GM12878 (cell line): Measurements from ENCODE around the gene RYR2. TPM values are rescaled to one million over a fixed set of nuclear protein-coding genes. Genes with fewer than 3 reads are reported as not detected.

Experiments used
- ATAC-seq: fragments of 200-7000 bp; cut with Tn5 transposase; 3 replicates; pipeline ENCODE4 v1.9.1; 2020; ENCODE audit warnings: mild to moderate bottlenecking, moderate library complexity
- BruUV-seq: library from RNA; stranded (reverse); fragments of 400-500 nt; replicated peaks from 2 replicates; lab custom pipeline; 2021; lab: Mats Ljungman, UMichigan
- CTCF ChIA-PET: fragments of 300-600 bp; sonication (Branson Sonifier 250); formaldehyde crosslinking; extraction: SDS; loops from one replicate; lab custom pipeline; 2021; ENCODE audit warnings: inconsistent platforms; lab: Yijun Ruan, JAX
- POLR2A ChIA-PET: fragments of 350-600 bp; formaldehyde crosslinking; extraction: SDS; loops from one replicate; lab custom pipeline; 2021; ENCODE audit warnings: inconsistent platforms; lab: Charles Lee
- RAD21 ChIA-PET: fragments of 300-600 bp; sonication (Branson Sonifier 250); formaldehyde crosslinking; loops from one replicate; lab custom pipeline; 2023; ENCODE audit warnings: antibody characterized with exemption; ENCODE audit not compliant: unreplicated experiment; lab: Charles Lee
- SMC1A ChIA-PET: fragments of 300-600 bp; sonication (Branson Sonifier 250); formaldehyde crosslinking; loops from one replicate; lab custom pipeline; 2023; ENCODE audit not compliant: unreplicated experiment, uncharacterized antibody; lab: Charles Lee
- DNase-seq: peaks from one replicate; pipeline ENCODE4 v3.0.0-alpha.2; 2011; ENCODE audit warnings: low read depth, low spot score
- FAIRE-seq: peaks from 3 replicates; lab custom pipeline; 2011; peaks lifted over from hg19 to GRCh38; lab: Jason Lieb, UNC
- H2AFZ ChIP-seq: 2 replicates; pipeline ENCODE4 v1.6.0; 2011; ENCODE audit warnings: low read depth, low read length, control low read depth; ENCODE audit not compliant: control insufficient read depth
- H3K27ac ChIP-seq: 2 replicates; pipeline ENCODE4 v1.5.1; 2011; ENCODE audit warnings: control low read depth; ENCODE audit not compliant: control insufficient read depth, insufficient read depth
- H3K27me3 ChIP-seq, 2 experiments: replicated peaks in 1 of 2; 2 replicates each; pipeline versions ENCODE4 v1.6.0 to v1.6.1; 2011; ENCODE audit warnings: low read length in 1 of 2; ENCODE audit not compliant: control insufficient read depth in 2 of 2, insufficient read depth in 2 of 2
- H3K36me3 ChIP-seq, 2 experiments: 2 replicates each; pipeline ENCODE4 v1.5.1; 2011; ENCODE audit warnings: low read length in 1 of 2; ENCODE audit not compliant: control insufficient read depth in 2 of 2, insufficient read depth in 2 of 2
- H3K4me1 ChIP-seq: 2 replicates; pipeline ENCODE4 v1.6.1; 2011; ENCODE audit warnings: mild to moderate bottlenecking, low read length, moderate library complexity, mixed read lengths; ENCODE audit not compliant: control insufficient read depth, insufficient read depth
- H3K4me2 ChIP-seq: 2 replicates; pipeline ENCODE4 v1.6.0; 2011; ENCODE audit warnings: control low read depth; ENCODE audit not compliant: control insufficient read depth, insufficient read depth
- H3K4me3 ChIP-seq: fragments of 200-600 bp; sonication (generic); 2 replicates; pipeline ENCODE4 v1.5.1; 2016
- H3K79me2 ChIP-seq: 2 replicates; pipeline ENCODE4 v1.6.0; 2011; ENCODE audit warnings: low read length; ENCODE audit not compliant: control insufficient read depth, insufficient read depth
- H3K9ac ChIP-seq: 2 replicates; pipeline ENCODE4 v1.8.0; 2011; ENCODE audit warnings: low read length, control low read depth, mixed read lengths; ENCODE audit not compliant: control insufficient read depth, insufficient read depth
- H3K9me3 ChIP-seq: replicated peaks from 3 replicates; pipeline ENCODE4 v1.5.1; 2011; ENCODE audit warnings: mild to moderate bottlenecking, low read length; ENCODE audit not compliant: control insufficient read depth, insufficient read depth
- H4K20me1 ChIP-seq: 2 replicates; pipeline ENCODE4 v1.6.0; 2011; ENCODE audit not compliant: control insufficient read depth, insufficient read depth
- EED ChIP-seq: sonication (generic); IDR thresholded peaks from 2 replicates; pipeline ENCODE4 v1.6.1; 2016; ENCODE audit warnings: antibody characterized with exemption, low read depth
- KLF5 ChIP-seq: fragments of 450-650 bp; IDR thresholded peaks from 2 replicates; pipeline ENCODE4 v1.6.1; 2014; ENCODE audit warnings: mild to moderate bottlenecking; ENCODE audit not compliant: partially characterized antibody
- MXI1 ChIP-seq: fragments of 150-350 bp; IDR thresholded peaks from 2 replicates; pipeline ENCODE4 v1.6.1; 2011; ENCODE audit warnings: low read depth, mild to moderate bottlenecking, inconsistent platforms, low read length, improper control_type of control experiment
- NR2C2 ChIP-seq: IDR thresholded peaks from 2 replicates; pipeline ENCODE4 v1.6.1; 2011; ENCODE audit warnings: borderline replicate concordance, low read depth; ENCODE audit not compliant: control insufficient read depth, insufficient read length
- PAX8 ChIP-seq: fragments of 450-650 bp; IDR thresholded peaks from 2 replicates; pipeline ENCODE4 v1.6.1; 2017; ENCODE audit warnings: mild to moderate bottlenecking, moderate library complexity
- SP1 ChIP-seq: IDR thresholded peaks from one replicate; pipeline ENCODE4 v1.6.1; 2011; ENCODE audit warnings: low read depth, low read length
- SREBF2 ChIP-seq: IDR thresholded peaks from 2 replicates; pipeline ENCODE4 v1.6.1; 2012; ENCODE audit warnings: mild to moderate bottlenecking, low read length
- SRF ChIP-seq, 2 experiments: IDR thresholded peaks; 2 replicates each; pipeline ENCODE4 v1.6.1; 2011; ENCODE audit warnings: low read depth in 2 of 2, low read length in 2 of 2, mild to moderate bottlenecking in 1 of 2, moderate library complexity in 1 of 2
- ZNF217 ChIP-seq: fragments of 450-650 bp; IDR thresholded peaks from 2 replicates; pipeline ENCODE4 v1.6.1; 2017; ENCODE audit warnings: antibody characterized with exemption, mild to moderate bottlenecking
- ZNF274 ChIP-seq: IDR thresholded peaks from one replicate; pipeline ENCODE4 v1.8.0; 2011; ENCODE audit not compliant: insufficient read length, insufficient read depth
- WGBS: methylation state at CpG from one replicate; pipeline ENCODE4 v1.1.6; 2016; ENCODE audit warnings: low lambda C conversion rate; ENCODE audit not compliant: insufficient replicate concordance, insufficient coverage; ENCODE audit errors: missing lambda C conversion rate; 5-methylcytosine and 5-hydroxymethylcytosine counted together
- in situ Hi-C: fragments of 300-500 bp; cut with MboI; formaldehyde crosslinking; loops from 9 replicates; pipeline ENCODE4 v1.14.3; 2018; ENCODE audit warnings: mixed read lengths
- intact Hi-C: fragments of 100-400 bp; cut with micrococcal nuclease; formaldehyde crosslinking; loops from one replicate; pipeline ENCODE4 v1.14.2; 2022; ENCODE audit not compliant: unreplicated experiment
- polyA plus RNA-seq, 11 experiments: library from polyadenylated mRNA; depleted of rRNA in 4 of 11; unstranded in 6 of 11; stranded (reverse) in 5 of 11; fragments of >200 nt; fragmentation: Nextera tagmentation in 4 of 11; fragmentation: Illumina TruSeq in 1 of 11; extraction: Ambion mirVana in 4 of 11; extraction: Trizol in 1 of 11; gene quantifications; 1 replicate in 1 of 11; 2 replicates in 10 of 11; pipeline versions ENCODE4 v1.2.1 to v1.2.3, GENCODE V29; 2011 to 2016; ENCODE audit warnings: inconsistent platforms in 2 of 11, missing spikeins in 2 of 11, low read depth in 1 of 11
- total RNA-seq, 4 experiments: library from RNA; depleted of rRNA in 3 of 4; stranded (reverse); fragments of >200 nt in 3 of 4; fragmentation: Illumina TruSeq in 1 of 4; extraction: Trizol in 1 of 4; gene quantifications; 2 replicates each; pipeline versions ENCODE4 v1.2.1 to v1.2.3, GENCODE V29; 2013 to 2021
- TF ChIP-seq, protein P1 (sequence below): fragments of 450-650 bp; IDR thresholded peaks from 2 replicates; pipeline ENCODE4 v1.6.1; 2017; ENCODE audit warnings: mild to moderate bottlenecking, low read depth, inconsistent platforms; ENCODE audit not compliant: poor library complexity, severe bottlenecking
- TF ChIP-seq, protein P2 (sequence below): fragments of 450-650 bp; IDR thresholded peaks from 2 replicates; pipeline ENCODE4 v1.6.1; 2018; ENCODE audit warnings: mild to moderate bottlenecking, low read depth, moderate library complexity; ENCODE audit not compliant: partially characterized antibody

Gene RYR2
- total and polyA plus RNA-seq, 10 of the 15 experiments (the other 5 are each of a cell fraction or from before 2014, with no cell fraction given) = 0.01 to 0.04 TPM; not detected in 8

DNA sequence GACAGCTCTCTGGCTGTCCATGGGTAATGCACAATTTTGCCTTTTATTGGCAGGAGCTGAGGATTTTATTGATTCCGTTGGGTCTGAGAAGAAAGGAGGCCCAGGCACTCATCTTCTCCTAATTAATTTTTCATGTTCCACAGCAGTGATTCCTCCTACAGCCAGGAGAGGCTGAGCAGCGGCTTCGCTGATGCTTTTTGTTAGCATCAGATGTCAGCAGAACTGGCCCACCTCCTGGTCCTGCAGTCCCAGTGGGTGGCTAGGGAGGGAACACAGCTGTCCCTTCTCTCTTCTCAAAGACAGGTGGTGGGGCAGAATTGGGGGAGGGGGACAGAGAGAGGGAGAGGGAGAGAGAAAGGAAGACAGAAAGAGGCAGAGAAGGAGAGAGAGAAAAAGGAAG, 43.4 kb upstream of the RYR2 start (continued):
- TF ChIP-seq, protein P1, sequence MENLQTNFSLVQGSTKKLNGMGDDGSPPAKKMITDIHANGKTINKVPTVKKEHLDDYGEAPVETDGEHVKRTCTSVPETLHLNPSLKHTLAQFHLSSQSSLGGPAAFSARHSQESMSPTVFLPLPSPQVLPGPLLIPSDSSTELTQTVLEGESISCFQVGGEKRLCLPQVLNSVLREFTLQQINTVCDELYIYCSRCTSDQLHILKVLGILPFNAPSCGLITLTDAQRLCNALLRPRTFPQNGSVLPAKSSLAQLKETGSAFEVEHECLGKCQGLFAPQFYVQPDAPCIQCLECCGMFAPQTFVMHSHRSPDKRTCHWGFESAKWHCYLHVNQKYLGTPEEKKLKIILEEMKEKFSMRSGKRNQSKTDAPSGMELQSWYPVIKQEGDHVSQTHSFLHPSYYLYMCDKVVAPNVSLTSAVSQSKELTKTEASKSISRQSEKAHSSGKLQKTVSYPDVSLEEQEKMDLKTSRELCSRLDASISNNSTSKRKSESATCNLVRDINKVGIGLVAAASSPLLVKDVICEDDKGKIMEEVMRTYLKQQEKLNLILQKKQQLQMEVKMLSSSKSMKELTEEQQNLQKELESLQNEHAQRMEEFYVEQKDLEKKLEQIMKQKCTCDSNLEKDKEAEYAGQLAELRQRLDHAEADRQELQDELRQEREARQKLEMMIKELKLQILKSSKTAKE = no peak

DNA sequence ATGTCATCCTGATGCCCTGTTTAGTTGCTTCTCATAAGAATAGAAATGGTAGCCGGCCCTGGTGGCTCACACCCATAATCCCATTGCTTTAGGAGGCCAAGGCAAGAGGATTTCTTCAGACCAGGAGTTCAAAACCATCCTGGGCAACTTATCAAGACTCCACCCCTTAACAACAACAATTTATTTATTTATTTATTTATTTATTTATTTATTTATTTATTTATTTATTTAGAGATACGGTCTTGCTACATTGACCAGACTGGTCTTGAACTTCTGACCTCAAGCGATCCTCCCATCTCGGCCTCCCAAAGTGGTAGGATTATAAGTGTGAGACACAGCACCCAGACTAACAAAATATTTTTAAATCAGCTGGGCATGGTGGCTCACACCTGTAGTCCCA, 41.8 kb upstream of the RYR2 start:
- H4K20me1 ChIP-seq = no peaks in the 10 kb centered on the region
- no peak overlapping the region for H2AFZ ChIP-seq
- ATAC-seq = no peak
- ChIA-PET CTCF (no interaction called here), POLR2A (no interaction called here), SMC1A (no interaction called here), RAD21 (no interaction called here)
- no peaks in the 10 kb centered on the region for H3K4me1 ChIP-seq
- 45% methylated on average over 4 of the region's 4 CpGs for WGBS
- H3K36me3 ChIP-seq = no peaks in the 10 kb centered on the region
- no peak overlapping the region for H3K4me2 ChIP-seq
- intact Hi-C loops (no loop called here), in situ Hi-C loops (no loop called here)
- no TSS peak for BruUV-seq
- no peak for DNase-seq
- peaks cover 0 to 2% of the 10 kb centered on the region in 2 experiments; a peak in 1 of 4 replicates for H3K27me3 ChIP-seq
- no peak overlapping the region for H3K27ac ChIP-seq
- FAIRE-seq = no peak
- no peaks in the 10 kb centered on the region for H3K79me2 ChIP-seq
- H3K9ac ChIP-seq = no peak overlapping the region
- no peak overlapping the region for H3K4me3 ChIP-seq
- no peaks in the 10 kb centered on the region for H3K9me3 ChIP-seq
- no peak for TF ChIP-seq PAX8
- TF ChIP-seq NR2C2 = no peak
- no peak for TF ChIP-seq SRF (IDR thresholded peaks at IDR 0.05; ENCODE audit: low read depth in 2 of 2, low read length in 2 of 2)
- no peak for TF ChIP-seq ZNF217
- no peak for TF ChIP-seq EED
- no peak for TF ChIP-seq KLF5
- TF ChIP-seq, protein P2, sequence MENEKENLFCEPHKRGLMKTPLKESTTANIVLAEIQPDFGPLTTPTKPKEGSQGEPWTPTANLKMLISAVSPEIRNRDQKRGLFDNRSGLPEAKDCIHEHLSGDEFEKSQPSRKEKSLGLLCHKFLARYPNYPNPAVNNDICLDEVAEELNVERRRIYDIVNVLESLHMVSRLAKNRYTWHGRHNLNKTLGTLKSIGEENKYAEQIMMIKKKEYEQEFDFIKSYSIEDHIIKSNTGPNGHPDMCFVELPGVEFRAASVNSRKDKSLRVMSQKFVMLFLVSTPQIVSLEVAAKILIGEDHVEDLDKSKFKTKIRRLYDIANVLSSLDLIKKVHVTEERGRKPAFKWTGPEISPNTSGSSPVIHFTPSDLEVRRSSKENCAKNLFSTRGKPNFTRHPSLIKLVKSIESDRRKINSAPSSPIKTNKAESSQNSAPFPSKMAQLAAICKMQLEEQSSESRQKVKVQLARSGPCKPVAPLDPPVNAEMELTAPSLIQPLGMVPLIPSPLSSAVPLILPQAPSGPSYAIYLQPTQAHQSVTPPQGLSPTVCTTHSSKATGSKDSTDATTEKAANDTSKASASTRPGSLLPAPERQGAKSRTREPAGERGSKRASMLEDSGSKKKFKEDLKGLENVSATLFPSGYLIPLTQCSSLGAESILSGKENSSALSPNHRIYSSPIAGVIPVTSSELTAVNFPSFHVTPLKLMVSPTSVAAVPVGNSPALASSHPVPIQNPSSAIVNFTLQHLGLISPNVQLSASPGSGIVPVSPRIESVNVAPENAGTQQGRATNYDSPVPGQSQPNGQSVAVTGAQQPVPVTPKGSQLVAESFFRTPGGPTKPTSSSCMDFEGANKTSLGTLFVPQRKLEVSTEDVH = no peak
- TF ChIP-seq MXI1 = no peak
- TF ChIP-seq ZNF274 = no peak
- no peak for TF ChIP-seq SREBF2
- TF ChIP-seq SP1 = no peak
